ENCODE data around the gene FOXF2.

FOXF2 gene

DNA sequence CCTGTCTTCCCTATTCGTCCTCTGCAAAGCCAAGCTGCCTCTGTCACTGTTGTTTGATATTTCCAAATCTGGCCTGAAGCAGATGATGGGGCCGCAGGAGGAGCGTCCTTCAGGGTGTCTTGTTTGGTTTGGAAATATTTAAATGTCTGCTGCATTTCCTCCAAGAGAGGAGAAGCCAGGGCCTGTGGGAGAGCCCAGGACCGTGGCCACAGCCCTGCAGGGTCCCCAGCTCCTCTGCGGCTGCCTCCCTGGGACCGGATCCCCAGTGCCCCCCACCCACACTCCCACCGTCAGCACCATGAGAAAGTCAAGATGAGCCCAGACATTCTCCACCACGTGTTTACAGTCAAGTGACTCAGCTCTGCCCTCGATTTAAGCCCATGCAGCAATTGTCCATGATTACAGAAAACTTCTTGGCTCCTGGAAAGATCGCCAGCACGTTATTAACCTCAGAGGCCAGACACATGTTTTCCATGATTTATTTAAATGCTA, 18.2 kb downstream of the FOXF2 start:
- no peak for DNase-seq (ENCODE audit: low spot score)

DNA sequence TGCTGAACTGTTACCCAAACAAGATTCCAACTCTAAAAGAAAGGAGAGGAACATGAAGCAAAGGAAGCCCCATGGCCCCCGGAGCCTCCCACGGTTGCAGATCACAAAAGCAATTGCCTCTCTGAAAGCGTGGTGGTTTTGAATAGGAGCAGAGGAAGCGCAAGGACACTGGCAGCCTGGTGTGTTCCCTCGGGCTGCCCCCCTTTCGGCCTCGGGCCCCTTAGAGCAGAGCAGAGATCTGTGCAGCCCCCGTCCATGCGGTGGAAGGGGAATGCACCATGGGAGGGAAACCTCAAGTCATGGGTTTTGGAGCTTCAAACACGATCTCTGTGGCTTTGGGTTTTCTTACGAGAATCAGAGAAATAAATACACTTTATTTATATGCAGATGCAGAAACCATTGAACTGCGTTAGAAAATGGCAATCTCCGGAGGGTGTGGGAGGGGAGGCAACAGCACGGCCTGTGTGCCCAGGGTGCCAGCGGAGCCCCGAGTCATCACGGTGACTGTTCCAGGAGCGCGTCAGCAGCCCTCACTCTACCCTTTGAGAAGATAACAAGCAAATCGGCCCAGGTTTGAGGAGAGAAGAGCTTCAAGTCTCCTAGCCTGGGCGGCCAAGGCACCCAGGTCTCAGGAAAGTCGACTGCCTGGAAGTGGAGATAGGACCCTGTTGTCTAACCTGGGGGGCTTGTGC, 20.5 kb downstream of the FOXF2 start:
- DNase-seq (ENCODE audit: low spot score), result no peak

DNA sequence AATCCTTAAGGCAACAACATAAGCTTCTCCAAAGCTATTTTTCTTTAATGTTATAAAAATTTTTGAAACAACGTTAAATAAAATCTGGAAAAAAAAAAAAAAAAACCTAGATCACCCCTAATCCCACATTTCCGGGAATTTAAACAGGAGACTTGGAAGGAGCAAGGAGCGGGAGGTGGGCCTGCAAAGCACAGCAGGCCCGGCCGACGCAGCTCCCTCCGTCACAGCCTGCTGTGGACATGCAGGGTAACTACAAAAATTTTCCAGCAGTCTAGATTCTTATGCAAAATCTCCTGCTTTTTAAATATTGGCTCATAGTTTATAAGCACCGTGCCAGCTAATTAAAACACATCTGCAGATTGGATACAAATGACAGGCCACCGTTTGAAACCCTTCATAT, 23.5 kb downstream of the FOXF2 start:
- no peak for DNase-seq (ENCODE audit: low spot score)

DNA sequence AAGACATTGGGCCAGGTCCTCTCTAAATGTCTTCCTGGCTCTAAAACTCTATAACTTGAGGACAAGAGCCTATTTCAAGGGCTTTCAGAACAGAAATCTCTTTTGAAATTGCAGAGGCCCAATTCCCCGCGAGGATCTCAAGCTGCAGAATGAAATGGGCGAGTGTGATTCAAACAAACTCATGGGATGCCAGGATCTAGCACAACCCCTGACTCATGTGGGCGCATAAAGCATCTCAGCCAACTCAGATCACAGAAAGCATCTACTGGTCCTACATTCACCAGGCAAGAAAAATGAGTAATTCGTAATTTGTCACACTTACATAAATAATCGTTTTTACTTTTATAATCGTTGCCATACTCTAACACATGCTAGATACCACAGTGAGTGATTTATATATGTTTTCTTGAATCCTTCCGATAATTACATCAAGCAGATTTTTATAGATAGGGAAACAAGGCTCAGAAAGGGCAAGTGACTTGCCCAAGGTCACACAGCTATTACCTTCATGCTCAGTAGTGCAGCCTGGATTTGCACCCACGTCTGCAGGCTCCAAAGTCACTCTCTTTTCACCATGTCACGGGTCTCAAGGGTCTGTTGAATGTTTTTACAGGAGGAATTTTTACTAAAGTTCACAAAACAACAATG, 26.2 kb downstream of the FOXF2 start:
- no peak for DNase-seq (ENCODE audit: low spot score)

DNA sequence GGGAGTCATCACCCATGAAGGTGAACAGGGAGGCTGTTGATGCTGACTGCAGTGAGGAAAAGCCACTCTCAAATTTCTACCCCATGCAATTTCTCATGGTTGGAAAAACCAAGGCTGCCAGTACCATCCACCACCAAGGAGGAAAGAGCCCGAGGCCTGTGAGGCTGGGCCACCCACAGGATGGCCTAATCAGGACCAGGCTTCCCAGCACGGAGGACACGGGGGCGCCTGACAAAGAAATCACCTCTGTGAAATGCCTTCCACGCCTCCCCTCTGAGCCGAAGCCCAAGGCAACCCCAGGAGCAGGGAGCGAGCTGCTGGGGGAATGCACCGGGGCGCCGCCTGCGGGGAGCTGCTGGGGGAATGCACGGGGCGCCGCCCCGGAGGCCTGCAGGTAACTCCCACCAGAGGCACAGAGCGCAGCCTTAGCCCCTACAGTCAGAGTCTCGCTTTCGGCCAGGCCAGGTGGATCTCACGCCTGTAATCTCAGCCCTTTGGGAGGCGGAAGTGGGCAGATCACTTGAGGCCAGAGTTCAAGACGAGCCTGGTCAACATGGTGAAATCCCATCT, 26.9 kb downstream of the FOXF2 start:
- DNase-seq (ENCODE audit: low spot score), result no peak

DNA sequence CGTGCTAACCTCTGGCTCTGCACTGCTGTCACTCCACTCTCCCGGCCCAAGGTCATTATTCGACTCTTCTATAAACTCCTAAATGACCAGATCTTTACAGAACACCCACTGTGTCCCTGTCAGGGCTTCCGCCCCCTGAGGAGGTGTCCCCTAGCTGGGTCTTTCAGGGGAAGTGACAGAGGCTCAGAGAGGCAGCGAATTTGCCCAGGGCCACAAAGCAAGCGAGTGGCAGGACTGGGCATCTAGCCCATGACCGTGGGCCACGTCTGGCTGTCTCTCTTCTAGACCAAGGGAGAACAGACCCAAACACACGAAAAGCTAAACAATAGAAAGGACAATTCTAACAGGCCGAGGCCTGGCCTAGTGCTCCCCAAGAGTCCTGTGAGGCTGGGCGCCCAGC, 27.4 kb downstream of the FOXF2 start:
- no peak for DNase-seq (ENCODE audit: low spot score)

DNA sequence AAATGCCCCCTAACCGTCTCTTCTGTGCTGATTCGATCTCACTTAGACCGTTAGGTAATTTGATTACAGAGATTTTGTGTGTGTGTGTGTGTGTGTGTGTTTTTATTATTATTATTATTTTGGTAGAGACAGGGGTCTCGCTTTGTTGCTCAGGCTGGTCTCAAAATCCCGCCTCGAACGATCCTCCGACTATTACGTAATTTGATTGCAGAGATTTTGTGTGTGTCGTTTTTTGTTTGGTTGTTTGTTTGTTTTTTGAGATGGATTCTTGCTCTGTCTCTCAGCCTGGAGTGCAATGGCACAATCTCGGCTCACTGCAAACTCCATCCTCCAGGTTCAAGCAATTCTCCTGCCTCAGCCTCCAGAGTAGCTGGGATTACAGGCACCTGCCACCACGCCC, 28.3 kb downstream of the FOXF2 start:
- DNase-seq (ENCODE audit: low spot score), result no peak

DNA sequence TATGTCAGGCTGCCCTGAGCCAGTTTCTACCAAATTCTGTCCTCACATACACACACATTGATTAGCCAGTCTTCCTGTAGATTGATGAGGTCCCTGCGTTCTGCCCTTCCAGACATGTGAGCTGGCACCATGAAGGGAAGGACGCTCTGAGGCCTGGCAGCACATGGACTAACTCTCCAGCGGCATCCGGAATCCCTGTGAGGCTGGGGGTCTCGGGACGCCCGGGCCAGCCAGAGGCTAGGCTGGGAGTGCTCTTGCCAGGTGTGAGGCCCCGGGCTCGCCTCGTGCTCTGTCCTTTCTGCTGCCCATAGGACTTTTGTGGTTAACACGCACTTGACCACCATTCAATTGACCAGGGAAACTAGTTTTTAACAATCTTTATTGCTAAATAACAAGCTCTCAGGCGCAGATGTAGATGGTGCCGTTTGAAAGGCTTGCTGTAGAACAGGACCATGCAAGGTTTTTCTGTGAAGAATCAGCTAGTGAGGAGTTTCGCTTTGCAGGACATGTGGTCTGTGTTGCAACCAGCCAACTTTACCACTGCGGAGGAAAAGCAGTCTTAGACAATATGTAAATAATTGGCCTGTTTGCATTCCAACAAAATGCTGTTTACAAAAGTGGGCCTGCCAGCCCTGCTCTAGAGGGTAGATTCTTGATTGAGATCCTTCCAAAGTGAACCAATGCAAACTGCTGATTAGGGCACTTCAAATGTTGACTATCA, 29.3 kb downstream of the FOXF2 start:
- DNase-seq (ENCODE audit: low spot score), result no peak

DNA sequence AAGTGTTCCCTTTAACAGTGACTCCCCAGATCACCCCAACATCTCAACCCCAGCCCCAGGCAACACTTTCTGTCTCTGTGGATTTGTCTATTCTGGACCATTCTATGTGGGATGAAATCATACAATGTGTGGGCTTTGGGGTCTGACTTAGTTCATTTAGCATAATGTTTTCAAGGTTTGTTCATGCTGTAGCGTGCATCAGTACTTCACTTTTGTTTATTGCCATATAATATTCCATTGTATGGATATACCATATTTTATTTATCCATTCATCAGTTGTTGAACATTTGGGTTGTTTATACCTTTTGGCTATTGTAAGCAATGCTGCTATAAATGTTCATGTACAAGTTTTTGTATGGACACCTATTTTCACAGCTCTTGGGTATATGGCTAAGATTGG, 31.0 kb downstream of the FOXF2 start:
- DNase-seq (ENCODE audit: low spot score), result no peak

DNA sequence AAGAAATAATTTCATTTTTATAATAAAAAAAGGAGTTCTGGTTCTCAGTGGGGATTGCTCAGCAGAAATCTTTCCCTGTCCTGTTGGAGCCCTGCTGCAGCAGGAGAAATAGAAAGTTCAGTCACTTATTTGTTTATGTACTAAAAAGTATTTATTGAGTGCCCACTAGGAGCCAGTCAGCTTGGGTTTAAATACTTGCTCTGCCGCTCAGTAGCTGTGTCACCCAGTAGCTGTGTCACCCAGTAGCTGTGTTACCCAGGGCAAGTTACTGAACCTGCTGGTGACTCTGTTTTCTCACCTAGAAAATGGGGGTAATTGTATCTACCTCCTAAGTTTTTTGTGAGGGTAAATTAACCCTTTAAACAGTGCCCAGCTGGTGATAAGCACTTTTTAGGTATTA, 32.9 kb downstream of the FOXF2 start:
- no peak for DNase-seq (ENCODE audit: low spot score)

DNA sequence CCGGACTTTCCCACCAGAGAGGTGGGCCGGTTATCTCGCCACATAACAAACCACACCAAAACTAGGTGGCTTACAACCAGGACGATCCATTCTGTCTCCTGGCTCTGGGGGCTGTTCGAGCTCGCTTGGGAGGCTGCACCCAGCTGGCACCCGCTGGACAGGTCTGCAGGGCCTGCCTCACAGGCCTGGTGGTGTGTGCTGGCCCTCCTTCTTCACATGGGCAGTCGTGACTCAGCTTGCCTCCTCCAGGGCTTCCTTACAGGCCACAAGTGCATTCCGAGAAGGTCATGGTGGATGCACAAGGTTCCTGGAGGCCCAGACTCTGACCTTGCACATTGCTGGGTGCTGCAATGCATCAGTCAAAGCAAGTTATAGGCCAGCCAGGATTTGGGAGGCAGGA, 34.2 kb downstream of the FOXF2 start:
- no peak for DNase-seq (ENCODE audit: low spot score)

DNA sequence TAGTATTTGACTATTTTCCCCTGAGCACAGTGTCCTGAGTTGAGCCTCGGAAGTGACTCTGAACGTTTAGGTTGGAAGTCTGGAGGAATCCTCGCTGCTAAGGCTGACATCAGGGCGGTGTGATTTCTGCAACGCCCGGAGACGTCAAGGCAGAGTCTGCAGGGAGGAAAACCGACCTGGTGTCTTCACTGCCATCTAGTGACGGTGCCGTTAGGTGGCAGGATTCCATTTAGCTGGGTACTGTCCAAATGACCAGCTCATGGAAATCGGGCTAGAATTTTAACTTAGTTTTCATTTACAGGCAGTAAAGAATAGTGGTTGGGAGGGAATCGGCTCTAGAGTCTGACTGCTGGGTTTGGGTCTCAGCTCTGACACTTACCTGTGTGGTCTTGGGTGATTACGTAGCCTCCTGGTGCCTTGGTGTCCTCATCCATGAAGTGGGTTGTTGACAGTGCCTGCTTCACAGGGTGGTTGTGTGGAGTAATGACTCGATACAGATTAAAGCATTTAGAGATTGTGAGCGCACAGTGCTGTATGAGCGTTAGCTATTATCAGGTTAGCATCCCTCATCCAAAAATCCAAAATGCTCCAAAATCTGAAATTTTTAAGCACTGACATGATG, 35.0 kb downstream of the FOXF2 start:
- no peak for DNase-seq (ENCODE audit: low spot score)

DNA sequence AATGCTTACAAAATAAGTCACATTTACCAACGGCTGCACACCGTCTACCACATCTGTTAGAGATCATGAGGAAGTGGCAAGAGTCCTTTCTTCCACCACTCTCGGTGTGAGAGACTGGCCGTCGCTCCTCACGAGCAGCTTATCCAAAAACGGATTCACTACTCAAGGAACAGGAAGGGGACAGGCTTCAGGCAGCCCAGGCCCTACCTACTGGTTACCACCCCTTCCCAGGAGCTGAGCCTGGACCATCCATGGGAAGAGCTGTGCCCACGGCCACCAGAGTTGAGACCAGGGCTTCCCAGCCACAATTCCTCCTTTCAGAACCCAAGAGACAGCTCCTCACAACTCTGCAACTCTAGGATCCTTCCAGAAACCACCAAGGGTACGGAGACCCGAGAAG, 37.0 kb downstream of the FOXF2 start:
- no peak for DNase-seq (ENCODE audit: low spot score)

DNA sequence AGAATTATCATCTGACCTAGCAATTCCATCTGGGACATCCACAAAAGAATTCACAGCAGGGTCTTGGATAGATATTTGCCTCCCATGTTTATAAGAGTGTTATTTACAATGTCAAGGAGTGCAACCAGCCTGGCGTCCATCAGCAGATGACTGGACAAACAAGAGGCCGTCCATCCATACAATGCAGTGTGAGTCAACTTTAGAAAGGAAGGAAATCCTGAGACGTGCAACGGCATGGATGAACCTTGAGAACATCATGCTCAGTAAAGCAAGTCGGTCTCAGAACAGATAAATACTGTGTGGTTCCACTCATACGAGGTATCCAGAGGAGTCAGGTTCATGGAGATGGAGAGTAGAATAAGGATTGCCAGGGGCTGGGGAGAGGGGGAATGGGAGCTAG, 46.4 kb downstream of the FOXF2 start:
- no peak for DNase-seq (ENCODE audit: low spot score)

DNA sequence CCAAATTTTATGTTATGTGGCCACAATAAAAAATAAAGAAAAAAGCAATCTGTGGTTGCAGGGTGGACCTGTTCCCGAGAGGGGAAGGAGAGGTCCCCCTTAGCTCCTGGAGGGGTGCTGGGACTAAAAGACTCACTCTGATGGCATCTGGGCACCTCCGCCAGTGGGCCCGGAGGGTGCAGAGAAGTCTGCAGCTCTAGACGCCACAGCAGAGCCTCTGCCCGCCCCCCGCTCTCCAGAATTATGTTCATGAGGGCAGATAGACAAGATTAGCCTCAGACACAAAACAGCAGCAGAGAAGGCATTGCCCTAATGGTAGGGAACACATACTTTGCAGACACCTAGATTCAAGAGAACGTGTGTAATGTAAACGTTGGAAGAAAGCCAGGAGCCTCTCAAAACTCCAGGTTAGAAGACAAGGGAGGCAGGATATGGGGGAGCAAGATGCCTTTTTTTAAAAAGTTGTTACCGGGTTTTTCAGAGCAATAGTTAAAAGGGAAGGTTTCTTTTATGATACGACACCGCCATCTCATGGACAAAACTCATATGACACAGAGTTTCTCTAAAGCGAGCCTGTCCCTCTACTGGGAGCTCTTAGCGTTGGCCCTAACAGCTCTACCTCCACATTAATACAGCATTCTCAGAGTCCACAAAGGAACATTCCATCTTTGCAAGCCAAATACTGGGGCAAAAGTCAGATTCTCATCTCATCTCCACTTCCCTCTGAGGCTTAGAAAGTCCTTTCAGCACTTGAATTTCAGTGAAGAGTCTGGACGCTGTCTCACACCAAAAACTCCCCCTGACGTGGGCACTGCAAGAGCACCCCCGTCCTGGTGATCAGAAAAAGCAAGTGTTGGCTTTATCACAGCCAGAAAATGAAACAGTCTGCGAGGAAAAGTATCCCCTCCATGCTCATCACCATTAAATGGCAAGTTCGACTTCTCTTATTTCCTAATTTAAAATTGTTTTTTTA, 47.2 kb downstream of the FOXF2 start:
- DNase-seq (ENCODE audit: low spot score), result peak; percentile 47

DNA sequence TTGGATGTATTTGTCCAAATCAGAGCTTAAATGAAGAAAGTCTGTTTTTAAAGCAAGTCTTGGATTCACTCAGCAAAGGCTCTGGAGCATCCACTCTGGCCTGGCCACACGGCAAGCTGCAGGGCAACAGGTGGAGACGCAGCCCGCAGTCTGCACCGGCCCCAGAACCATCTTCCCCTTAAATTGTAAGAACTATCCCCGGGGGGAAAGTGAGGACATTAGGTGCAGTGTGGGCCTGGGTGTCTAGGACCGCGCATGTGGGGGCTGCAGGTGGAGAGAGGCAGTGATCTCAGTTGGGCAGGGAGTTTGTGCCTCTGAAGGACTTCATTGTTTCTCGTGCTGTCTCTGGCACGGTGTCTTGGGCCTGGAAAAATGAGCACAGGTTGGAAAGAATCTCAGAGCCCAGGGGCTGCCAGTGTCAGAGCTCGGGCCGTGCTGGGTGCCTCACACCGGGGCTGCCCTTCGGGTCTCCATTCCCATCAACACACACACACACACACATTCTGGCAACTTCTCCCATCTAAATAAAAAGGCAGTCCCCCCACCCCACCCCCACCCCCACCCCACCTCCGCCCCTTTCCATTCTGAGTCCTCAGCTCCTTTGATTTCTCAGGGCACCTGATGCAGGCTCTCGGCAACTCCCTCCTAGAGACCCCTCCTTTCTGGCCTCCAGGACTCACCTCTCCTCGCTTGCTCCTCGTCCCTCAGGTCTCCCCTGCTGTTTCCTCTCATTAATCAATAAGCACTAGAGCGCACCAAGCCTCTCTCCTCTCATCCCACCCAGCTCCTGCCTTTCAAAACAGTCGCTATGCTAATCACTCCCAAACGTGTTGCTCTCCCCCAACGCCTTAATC, 48.4 kb downstream of the FOXF2 start:
- no peak for DNase-seq (ENCODE audit: low spot score)

DNA sequence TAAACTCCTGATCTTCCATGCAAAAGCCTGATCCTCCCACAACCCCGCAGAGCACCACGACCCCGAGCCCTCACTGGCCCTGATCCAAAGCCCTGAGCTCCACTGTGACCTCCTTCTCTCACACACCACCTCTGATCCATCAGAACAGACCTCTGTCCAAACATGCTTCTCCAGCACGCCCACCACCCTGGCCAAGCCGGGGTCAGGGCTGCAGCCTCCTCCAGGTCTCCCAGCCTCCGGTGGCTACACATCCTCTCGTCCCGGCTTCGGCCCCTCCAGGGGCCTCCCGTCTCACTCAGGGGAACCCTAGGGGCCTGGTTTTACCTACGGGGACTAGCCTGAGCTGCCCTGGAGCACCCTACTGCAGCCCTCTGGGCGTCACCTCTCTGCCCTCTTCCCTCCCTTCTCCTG, 49.1 kb downstream of the FOXF2 start:
- no peak for DNase-seq (ENCODE audit: low spot score)

DNA sequence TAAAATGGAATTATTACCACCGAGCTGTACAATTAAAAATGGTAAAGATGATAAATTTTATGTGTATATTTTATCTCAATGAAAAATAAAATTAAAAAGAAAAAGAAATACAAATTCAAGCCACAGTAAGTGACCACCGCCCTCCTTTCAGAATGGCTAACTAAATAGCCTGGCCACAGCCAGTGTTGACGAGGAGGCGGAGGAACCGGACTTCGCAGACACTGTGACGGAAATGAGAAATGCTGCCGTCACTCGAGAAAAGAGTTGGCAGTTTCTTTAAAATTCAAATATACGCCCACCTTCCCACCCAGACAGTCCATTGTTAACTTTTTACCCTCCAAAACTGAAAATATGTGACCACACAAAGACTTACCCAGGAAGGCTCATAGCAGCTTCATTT, 50.0 kb downstream of the FOXF2 start:
- DNase-seq (ENCODE audit: low spot score), result no peak

DNA sequence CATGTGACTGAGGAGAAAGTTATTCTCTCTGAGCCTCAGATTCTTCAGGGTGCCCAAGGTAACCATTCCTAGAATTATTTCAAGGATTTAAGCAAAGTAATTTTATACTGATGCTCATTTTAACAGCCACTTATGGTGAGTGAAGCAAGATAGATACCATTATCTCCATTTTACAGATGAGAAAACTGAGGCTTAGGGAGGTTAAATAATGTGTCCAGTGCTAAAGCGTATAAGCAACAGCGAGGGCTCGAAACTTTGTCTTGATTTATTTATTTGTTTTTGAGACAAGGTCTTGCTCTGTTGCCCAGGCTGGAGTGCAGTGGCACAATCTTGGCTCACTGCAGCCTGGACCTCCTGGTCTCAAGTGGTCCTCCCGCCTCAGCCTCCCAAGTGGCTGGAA, 53.6 kb downstream of the FOXF2 start:
- no peak for DNase-seq (ENCODE audit: low spot score)
